ENCODE measurements around the gene CERK.

DNA sequence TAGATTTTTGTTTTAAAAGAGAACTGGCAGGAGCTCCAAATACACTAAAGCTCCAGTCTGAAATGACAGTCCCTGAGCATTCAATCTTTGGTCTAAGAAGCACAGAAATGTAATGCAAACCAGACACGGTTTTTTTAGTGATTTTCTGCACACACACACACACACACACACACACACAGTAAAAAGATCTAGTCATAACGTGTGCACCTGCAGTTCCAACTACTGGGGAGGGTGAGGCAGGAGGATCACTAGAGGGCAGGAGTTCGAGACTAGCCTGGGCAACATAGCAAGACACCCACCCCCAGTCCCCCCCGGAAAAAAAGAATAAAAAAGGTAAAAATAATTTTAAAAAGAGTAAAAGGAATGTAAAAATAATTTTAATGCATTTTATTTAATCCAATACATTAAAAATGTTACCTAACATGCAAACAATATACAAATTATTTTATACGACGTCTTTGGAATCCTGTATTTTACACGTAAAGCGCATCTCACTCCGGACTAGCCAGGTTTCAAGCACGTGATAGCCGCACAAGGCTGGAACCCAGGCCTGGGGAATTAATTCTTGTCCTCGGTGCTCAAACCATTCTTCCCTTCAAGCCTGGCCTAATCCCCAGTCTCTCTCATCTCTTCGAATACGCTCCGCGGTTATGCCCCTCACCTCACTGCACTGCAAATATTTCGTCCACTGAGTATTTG lies 23.6 kb upstream of the CERK start:
- TF ChIP-seq EP300 (conservative IDR thresholded peaks at IDR 0.05; ENCODE audit: poor library complexity, severe bottlenecking) (no peak), CTCF (IDR thresholded peaks at IDR 0.05; ENCODE audit: poor library complexity, severe bottlenecking) (no peak), EZH2 (IDR thresholded peaks at IDR 0.05; ENCODE audit: borderline replicate concordance, insufficient read depth, low read length, poor library complexity, severe bottlenecking) (no peak), REST (IDR thresholded peaks at IDR 0.05; ENCODE audit: borderline replicate concordance) (no peak), TAF1 (IDR thresholded peaks at IDR 0.05; ENCODE audit: low read depth) (no peak), SMC3 (conservative IDR thresholded peaks at IDR 0.05; ENCODE audit: poor library complexity) (no peak), POLR2AphosphoS5 (IDR thresholded peaks at IDR 0.05) (no peak), RAD21 (conservative IDR thresholded peaks at IDR 0.05) (no peak), MXI1 (conservative IDR thresholded peaks at IDR 0.05; ENCODE audit: poor library complexity, severe bottlenecking) (no peak)
